Measurements from ENCODE around the gene SYT3.

The SYT3 gene

GRCh38 chr19:50652722-50653121, 13.0 kb upstream of the SYT3 start:
- no peaks in the 10 kb centered on the region for H3K9me3 ChIP-seq (ENCODE audit: severe bottlenecking)
- no peaks in the 10 kb centered on the region for H3K27me3 ChIP-seq (ENCODE audit: insufficient read depth, poor library complexity, severe bottlenecking)
- H3K36me3 ChIP-seq (ENCODE audit: low read depth): no peaks in the 10 kb centered on the region
- no peak for DNase-seq (ENCODE audit: low spot score)
- H3K4me1 ChIP-seq (ENCODE audit: insufficient read depth, poor library complexity, severe bottlenecking): no peaks in the 10 kb centered on the region
- no peak for TF ChIP-seq CTCF (IDR thresholded peaks at IDR 0.05; ENCODE audit: poor library complexity, severe bottlenecking)
- no peak for ATAC-seq (ENCODE audit: low read depth)
- no peak overlapping the region for H3K4me3 ChIP-seq (ENCODE audit: severe bottlenecking)
- no peak overlapping the region for H3K27ac ChIP-seq (ENCODE audit: poor library complexity, severe bottlenecking)

GRCh38 chr19:50651174-50651573, 11.5 kb upstream of the SYT3 start:
- H3K4me1 ChIP-seq (ENCODE audit: insufficient read depth, poor library complexity, severe bottlenecking): no peaks in the 10 kb centered on the region
- H3K27ac ChIP-seq (ENCODE audit: poor library complexity, severe bottlenecking): no peak overlapping the region
- H3K4me3 ChIP-seq (ENCODE audit: severe bottlenecking): no peak overlapping the region
- no peaks in the 10 kb centered on the region for H3K27me3 ChIP-seq (ENCODE audit: insufficient read depth, poor library complexity, severe bottlenecking)
- DNase-seq (ENCODE audit: low spot score): no peak
- no peak for ATAC-seq (ENCODE audit: low read depth)
- H3K9me3 ChIP-seq (ENCODE audit: severe bottlenecking): no peaks in the 10 kb centered on the region
- TF ChIP-seq CTCF (IDR thresholded peaks at IDR 0.05; ENCODE audit: poor library complexity, severe bottlenecking): no peak
- H3K36me3 ChIP-seq (ENCODE audit: low read depth): no peaks in the 10 kb centered on the region

GRCh38 chr19:50649433-50650391, 10.0 kb upstream of the SYT3 start, which contains the start of gene C19orf81:
C19orf81 (plus strand) TSS chr19:50649445; CDS start chr19:50649445, 0 bp downstream.
- DNase-seq (ENCODE audit: low spot score) (no peak), ATAC-seq (ENCODE audit: low read depth) (peak; percentile 35; the same call in 1 of the 3 replicates)
- TF ChIP-seq CTCF (IDR thresholded peaks at IDR 0.05; ENCODE audit: poor library complexity, severe bottlenecking): no peak
- no peaks in the 10 kb centered on the region for H3K9me3 ChIP-seq (ENCODE audit: severe bottlenecking)
- H3K27ac ChIP-seq (ENCODE audit: poor library complexity, severe bottlenecking): no peak within 1 kb of the TSS
- no peak within 1 kb of the TSS for H3K4me3 ChIP-seq (ENCODE audit: severe bottlenecking)
- H3K27me3 ChIP-seq (ENCODE audit: insufficient read depth, poor library complexity, severe bottlenecking): no peaks in the 10 kb centered on the region
- H3K4me1 ChIP-seq (ENCODE audit: insufficient read depth, poor library complexity, severe bottlenecking): no peaks in the 10 kb centered on the region
- H3K36me3 ChIP-seq (ENCODE audit: low read depth): no peaks in the 10 kb centered on the region

- no peak for TF ChIP-seq CTCF (IDR thresholded peaks at IDR 0.05; ENCODE audit: poor library complexity, severe bottlenecking)
- DNase-seq (ENCODE audit: low spot score) (no peak), ATAC-seq (ENCODE audit: low read depth) (no peak)
- H3K9me3 ChIP-seq (ENCODE audit: severe bottlenecking): no peaks in the 10 kb centered on the region
- H3K27me3 ChIP-seq (ENCODE audit: insufficient read depth, poor library complexity, severe bottlenecking): no peaks in the 10 kb centered on the region
- no peak overlapping the region for H3K4me3 ChIP-seq (ENCODE audit: severe bottlenecking)
- no peaks in the 10 kb centered on the region for H3K36me3 ChIP-seq (ENCODE audit: low read depth)
- H3K4me1 ChIP-seq (ENCODE audit: insufficient read depth, poor library complexity, severe bottlenecking): no peaks in the 10 kb centered on the region
- no peak overlapping the region for H3K27ac ChIP-seq (ENCODE audit: poor library complexity, severe bottlenecking)
Measured at GRCh38 chr19:50648659-50649058, 9.0 kb upstream of the SYT3 start.
